ENCODE data around the gene DRAXIN. TPM values are rescaled to one million over a fixed set of nuclear protein-coding genes. Genes with fewer than 3 reads are reported as not detected.

The DRAXIN gene
- polyA plus RNA-seq, 1 of the 3 experiments (the other 2 are of a cell fraction), result 0.97 TPM

- no peak for TF ChIP-seq CTCF (IDR thresholded peaks at IDR 0.05)
- no peak for TF ChIP-seq TEAD4 (IDR thresholded peaks at IDR 0.05; ENCODE audit: borderline replicate concordance, insufficient read depth)
- no peak for TF ChIP-seq ELF1 (IDR thresholded peaks at IDR 0.05)
- TF ChIP-seq SMC3 (IDR thresholded peaks at IDR 0.05; ENCODE audit: low read depth, low read length), result no peak
- no peak for TF ChIP-seq EZH2phosphoT487 (IDR thresholded peaks at IDR 0.05; ENCODE audit: borderline replicate concordance, low read depth)
- no peak for TF ChIP-seq RAD21 (IDR thresholded peaks at IDR 0.05; ENCODE audit: low read length)
- TF ChIP-seq MAX (IDR thresholded peaks at IDR 0.05; ENCODE audit: low read depth), result no peak
These were observed 17.2 kb downstream of the DRAXIN start (continued) for GRCh38 chr1:11708554-11709350.

DNA sequence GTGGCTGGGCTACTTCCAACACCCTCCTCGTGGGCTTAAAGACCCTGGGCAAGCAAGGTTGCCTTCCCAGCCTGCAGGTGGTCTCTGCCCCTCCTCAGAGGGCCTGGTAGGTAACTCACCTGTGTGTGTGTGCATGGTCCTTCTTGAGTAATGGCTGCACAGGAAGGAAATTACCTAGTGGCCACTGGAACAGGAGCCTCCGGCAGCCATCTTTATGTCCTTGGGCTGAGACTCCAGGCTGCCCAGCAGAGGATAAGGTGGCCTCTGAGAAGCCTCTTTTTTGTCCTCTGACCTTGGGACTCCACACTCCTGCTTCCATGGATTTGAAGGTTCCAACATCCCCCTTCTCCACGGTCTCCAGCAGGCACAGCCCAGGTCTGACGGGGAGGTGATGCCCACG lies 20.0 kb downstream of the DRAXIN start:
- ChIA-PET POLR2A (interaction anchor here (1.1 kb wide), 1 partner anchor 29 kb away, joined by 3 read pairs; no protein-coding TSS in a partner anchor), CTCF (interaction anchor here (0.6 to 8.8 kb wide), 14 partner anchors 10 to 265 kb away, joined by 3 to 90 read pairs (median 4); partner anchors contain the start of genes AGTRAP, DRAXIN, FBXO6 and MAD2L2)
- H3K4me3 ChIP-seq (ENCODE audit: low read depth in 2 of 2, low read length in 1 of 2), result no peak overlapping the region
- H3K9ac ChIP-seq, result no peak overlapping the region
- TF ChIP-seq SMC3 (IDR thresholded peaks at IDR 0.05; ENCODE audit: low read depth, low read length) (no peak), EP300 (IDR thresholded peaks at IDR 0.05; ENCODE audit: borderline replicate concordance in 1 of 2, low read depth in 1 of 2, low read length in 1 of 2) (no peak), CTCF (IDR thresholded peaks at IDR 0.05) (no peak), RCOR1 (IDR thresholded peaks at IDR 0.05; ENCODE audit: low read length) (no peak), NFIC (IDR thresholded peaks at IDR 0.05; ENCODE audit: borderline replicate concordance) (no peak), EZH2phosphoT487 (IDR thresholded peaks at IDR 0.05; ENCODE audit: borderline replicate concordance, low read depth) (no peak)
- TF ChIP-seq, protein P1, sequence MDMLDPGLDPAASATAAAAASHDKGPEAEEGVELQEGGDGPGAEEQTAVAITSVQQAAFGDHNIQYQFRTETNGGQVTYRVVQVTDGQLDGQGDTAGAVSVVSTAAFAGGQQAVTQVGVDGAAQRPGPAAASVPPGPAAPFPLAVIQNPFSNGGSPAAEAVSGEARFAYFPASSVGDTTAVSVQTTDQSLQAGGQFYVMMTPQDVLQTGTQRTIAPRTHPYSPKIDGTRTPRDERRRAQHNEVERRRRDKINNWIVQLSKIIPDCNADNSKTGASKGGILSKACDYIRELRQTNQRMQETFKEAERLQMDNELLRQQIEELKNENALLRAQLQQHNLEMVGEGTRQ (IDR thresholded peaks at IDR 0.05; ENCODE audit: borderline replicate concordance, low read depth, low read length), result no peak
- H3K9me3 ChIP-seq, result no peaks in the 10 kb centered on the region
- H3F3A ChIP-seq (replicated peaks; ENCODE audit: insufficient read depth), result no peaks in the 10 kb centered on the region
- no peak overlapping the region for H2AFZ ChIP-seq (ENCODE audit: low read depth)
- no peaks in the 10 kb centered on the region for H3K27me3 ChIP-seq (ENCODE audit: insufficient read depth)
- peaks cover 0 to 8% of the 10 kb centered on the region in 2 experiments; a peak in 1 of 4 replicates for H3K4me1 ChIP-seq (ENCODE audit: control insufficient read depth in 1 of 2, insufficient read depth in 2 of 2, low read depth in 1 of 2, low read length in 1 of 2)
- WGBS (ENCODE audit: low lambda C conversion rate), result 91% methylated on average over 5 of the region's 5 CpGs
- H3K27ac ChIP-seq (ENCODE audit: low read depth in 2 of 2, low read length in 1 of 2), result no peak overlapping the region
- DNase-seq, result no peak
- no peak overlapping the region for H3K4me2 ChIP-seq
- no peaks in the 10 kb centered on the region for H4K20me1 ChIP-seq (ENCODE audit: insufficient read depth)
- no peaks in the 10 kb centered on the region for H3K79me2 ChIP-seq (ENCODE audit: insufficient read depth)
- no peaks in the 10 kb centered on the region for H3K9me2 ChIP-seq
- H3K36me3 ChIP-seq (replicated peaks in 1 of 2; ENCODE audit: control insufficient read depth in 1 of 2, insufficient read depth in 2 of 2, low read length in 1 of 2), result no peaks in the 10 kb centered on the region

Data from SK-N-SH (cell line).